Stimulated activated CD8-positive, alpha-beta memory T cell treated with anti-CD3 and anti-CD28 coated beads, Interleukin-12 subunit alpha, Interleukin-12 subunit beta, amount 100 ng/mL, for 24 hours (primary cell): ENCODE measurements around the gene MYL5.
"Not testable (repeated sequence)": the region's sequence is repeated elsewhere in the genome, so short reads cannot be mapped to it uniquely, and the experiment has no call there.

Source experiments
- DNase-seq: peaks from one replicate; pipeline ENCODE4 v3.0.0-alpha.2; 2020; ENCODE audit errors: extremely low read depth

The MYL5 gene

DNA sequence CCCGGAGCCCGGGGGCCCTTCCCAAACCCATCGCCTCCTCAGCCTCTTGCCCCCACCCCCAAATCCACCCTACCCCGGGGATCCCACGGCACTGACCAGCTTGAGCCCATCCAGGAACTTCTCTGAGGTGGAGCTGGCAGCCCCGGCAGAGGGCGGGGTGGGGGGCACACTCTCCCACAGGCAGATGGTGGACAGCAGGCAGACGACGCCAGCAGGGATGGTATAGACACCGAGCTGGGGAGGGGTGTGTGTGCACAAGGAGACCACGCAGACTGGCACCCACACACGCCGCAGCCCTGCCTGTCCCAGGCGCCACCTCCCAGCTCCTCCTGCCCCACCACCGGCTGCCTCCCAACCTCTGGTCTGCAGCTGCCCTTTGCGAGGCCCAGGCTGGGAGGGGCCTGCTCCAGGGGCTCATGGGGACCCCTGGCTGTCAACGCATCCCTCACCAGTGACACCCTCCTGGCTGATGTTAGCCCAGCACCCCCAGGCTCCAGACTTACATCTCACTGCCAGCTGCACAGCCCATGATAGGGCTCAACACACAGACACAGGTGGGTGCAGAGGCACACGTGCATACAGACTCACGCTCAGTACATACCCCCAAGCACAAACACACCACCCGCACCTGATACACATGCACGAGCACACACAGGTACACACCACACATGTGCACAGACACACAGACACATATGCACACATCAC lies 10.4 kb downstream of the MYL5 start:
- DNase-seq: no peak

DNA sequence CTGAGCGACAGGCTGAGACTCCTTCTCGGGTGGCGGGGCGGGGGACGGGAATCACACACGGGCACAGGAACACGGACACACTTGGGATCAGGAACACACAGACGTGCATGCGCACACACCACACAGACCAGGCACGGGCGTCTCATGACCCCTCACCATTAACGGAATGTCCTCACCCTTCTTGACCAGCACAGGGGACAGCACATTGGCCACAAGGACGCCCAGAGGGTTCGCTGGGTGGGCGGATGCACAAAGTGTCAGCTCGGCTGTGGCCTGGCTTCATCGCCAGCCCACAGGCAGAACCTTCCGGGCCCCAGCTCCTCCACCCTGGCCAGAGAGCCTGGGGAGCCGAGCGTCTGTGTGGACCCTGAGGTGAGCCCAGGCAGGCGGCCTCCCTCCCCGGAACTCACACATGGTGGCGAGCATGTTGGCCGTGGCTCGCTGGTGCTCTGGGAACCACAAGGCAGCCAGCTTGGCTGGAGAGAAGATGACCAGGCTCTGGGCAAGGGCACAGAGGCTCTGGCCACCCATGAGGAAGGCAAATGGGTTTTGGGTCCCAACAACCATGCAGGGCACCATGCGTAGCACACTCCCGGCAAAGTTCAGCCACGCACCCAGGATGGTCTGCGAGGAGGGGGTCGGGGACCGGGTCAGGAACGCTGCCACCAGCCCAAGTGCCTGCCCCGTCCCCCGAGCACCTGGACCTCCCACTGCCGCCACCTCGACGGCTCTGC lies 11.5 kb downstream of the MYL5 start:
- no peak for DNase-seq

DNA sequence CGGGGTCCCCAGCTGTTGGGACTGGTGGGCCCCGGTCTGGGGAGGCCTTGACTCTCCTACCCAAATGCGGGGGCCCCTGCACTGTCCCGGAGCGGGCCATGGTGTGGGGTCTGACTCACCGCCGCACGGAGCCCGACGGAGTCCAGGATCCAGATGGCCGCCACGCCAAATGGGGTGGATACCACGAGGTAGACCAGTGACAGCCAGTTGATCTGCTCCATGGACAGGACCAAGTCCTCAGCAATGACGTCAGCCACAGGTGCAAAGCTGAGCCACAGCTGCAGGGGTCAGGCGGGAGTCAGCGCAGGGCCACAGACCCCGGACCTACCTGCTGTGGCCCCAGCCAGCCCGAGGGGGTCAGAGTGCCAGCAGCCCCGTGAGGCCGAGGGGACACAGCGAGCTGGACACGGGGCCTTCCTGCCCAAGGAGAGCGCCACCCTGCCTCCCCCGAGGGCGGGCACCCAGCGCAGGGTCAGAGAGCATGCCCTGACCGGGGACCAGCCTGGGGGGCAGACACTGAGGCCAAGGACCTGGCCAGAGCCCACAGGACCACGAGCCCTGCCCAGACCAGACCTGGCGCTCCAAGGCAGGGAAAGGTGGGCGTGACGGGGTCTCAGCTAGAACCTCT lies 12.2 kb downstream of the MYL5 start:
- no peak for DNase-seq

DNA sequence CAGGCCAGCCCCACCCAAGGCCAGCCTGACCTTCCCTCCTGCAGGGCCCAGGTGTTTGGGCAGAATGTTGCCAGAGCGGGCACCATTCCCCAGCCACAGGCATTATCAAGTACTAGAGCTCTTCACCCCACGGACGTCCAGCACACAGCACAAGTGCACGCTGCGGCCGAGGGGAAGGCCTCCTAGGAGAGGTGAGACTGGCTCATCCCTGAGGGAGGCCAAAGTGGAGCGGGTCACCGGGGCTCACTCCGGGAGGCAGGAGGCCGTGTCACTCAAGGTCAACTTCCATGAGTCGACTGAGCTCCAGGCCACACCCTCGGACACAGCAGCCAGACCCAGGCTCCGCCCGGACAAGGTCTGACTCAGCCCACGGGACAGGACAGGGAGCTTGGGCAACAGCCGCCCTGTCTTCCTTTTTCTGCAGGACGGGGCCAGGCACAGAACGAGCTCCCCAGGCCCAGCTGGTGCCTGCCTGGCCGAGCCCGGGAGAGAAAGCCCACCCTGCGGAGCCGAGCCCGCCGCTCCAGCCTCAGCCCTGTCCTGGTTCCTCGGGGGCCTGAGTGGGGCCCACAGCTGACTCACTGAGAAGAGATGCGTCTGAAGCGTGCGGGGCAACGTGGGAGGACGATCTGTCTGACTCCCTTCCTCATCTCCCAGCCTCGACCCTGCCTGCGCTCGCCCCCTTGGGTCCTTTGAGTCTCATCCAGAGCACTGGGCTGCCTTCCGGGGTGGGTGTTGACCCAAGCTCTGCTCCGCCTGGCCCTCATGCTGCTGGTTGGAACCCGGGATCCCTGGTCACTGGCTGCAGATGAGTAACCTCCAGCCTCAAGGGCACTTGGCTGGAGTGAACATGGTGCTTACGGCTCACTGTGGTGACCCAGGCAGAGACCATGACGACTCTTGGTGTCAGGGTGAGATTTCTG lies 13.0 kb downstream of the MYL5 start:
- no peak for DNase-seq

DNA sequence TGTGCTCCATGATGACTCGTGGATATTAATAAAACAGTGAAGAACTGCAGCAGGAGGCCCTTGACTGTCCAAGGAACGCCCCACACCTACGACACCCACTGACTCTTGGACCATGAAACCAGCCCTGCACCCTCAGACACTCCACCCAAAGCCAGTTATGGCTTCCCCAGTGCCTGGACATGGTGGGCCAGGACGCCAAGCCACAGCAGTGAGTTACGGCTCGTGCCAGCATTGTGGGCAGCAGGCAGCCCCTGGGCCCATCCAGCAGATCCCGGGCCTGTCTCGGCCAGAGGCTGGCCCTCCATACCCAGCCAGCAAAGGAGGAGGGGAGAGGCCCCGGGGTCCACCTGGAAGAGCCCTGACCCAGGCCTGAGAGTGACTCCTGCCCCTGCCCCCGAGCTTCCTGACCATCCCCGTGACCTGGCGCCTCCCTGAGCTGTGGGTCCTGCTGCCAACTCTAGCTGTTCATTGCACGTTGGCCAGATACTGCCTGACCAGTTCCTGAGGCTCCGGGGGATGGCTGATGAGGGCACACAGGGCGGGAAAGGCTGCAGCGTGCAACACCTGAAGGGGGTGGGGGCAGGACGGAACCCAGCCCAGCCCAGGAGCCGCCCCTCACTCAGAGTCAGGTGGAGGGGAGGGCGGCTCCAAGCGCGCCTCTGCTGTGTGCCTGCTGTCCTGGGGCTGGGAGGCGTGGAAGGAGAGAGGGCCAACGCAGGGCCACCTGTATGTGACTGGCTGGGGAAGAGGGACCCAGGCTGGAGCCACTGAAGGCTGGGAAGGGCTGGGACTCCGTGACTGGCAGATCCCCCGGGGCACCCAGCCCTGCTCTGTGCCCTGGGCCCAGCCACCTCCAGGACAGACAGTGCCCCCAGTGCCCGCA lies 13.9 kb downstream of the MYL5 start:
- DNase-seq: no peak

DNA sequence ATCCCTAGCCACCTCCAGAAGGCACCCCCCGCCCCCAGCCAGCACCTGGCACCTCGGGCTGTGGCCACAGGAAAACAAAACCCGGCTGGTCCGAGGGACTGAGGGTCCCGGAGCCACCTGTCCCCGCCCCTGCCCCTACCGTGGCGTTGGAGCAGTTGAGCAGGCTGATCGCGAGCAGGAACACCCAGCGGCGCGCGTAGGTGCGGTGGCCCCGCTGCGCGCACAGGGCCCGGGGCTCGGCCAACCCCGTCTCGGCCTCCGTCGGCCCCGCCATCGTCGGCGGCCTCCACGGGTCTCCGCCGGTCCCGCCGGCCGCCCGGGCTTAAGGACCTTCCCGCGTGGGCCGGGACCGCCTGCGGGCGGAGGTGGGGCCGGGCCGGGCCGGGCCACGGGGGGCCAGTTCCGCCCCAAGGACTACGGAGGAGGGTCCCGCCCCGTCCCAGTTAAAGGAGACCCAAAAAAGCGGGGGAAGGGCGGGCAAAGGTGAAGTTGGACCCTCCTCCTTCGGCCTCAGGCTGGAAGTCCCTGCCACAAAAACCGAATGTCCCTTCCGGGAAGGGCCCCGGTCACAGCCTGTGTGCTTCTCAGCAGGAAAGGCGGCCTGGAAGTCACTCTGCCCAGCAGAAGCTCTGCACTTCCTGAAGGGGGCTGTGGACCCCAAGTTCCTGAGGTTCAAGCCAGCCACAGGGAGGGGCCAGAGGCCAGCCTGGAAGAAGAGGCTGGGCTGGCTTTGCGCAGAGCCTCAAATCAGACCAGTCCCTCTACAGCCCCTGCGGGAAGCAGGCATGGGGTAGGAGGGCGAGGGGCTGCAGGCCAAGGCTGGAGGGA lies 14.7 kb downstream of the MYL5 start, which contains the start of gene SLC49A3:
SLC49A3 (minus strand) TSS at position 298 of the 828 bp plus-strand sequence; CDS start at position 274, 24 bp downstream.
- no peak for DNase-seq

DNA sequence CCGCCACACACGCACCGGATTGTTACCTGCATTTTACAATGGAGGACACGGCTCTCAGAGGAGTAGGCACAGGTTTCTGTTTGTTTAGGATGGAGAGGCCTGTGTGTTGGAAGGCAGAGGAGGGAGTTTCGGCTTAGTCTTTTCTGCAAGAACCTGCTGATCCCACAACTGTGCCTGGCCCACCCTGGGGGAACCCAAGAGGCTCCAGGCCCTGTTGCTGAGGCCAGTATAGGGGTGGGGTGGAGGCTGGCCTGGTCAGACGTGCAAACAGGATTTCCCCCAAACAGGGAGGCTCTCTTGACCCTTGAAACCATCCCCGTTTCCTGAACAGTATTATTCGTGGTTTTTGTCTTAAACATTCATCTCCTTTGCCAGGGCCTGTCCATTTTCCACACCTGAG lies 15.4 kb downstream of the MYL5 start:
- no peak for DNase-seq

DNA sequence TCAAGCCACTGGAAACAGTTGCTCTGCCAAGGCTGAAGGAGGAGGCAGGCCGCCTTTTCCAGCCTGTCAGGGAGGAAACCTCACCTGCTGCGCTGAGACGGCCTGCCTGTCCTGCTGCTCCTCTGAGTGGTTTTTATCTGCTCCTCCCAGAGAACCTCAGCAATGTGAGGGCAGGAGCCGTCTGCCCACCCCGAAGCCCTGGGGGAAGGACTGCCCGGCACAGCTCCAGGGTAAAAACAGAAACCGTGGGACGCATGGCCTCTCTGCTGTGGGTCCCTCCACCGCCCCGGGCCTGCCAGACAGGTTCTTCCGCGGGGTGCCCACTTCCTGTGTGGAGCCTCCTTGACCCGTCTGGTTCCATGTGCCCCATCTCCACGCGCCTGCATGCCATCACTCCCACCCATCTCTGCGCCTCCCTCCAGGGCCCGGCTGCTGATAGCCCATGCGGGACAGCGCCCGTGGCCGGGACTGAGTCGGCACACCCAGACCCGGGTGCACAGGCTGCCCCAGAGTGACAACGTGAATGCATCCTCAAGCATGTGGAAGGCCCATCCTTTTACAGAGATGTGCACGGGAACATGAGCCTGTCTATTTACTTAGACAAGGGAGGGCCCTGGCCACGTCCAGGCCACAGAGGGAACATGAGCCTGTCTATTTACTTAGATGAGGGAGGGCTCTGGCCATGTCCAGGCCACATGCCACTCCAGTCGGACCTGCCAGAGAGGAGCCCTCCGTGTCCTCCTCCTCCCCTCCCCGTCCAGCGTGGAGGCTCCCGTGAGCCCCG lies 18.6 kb downstream of the MYL5 start:
- no peak for DNase-seq

DNA sequence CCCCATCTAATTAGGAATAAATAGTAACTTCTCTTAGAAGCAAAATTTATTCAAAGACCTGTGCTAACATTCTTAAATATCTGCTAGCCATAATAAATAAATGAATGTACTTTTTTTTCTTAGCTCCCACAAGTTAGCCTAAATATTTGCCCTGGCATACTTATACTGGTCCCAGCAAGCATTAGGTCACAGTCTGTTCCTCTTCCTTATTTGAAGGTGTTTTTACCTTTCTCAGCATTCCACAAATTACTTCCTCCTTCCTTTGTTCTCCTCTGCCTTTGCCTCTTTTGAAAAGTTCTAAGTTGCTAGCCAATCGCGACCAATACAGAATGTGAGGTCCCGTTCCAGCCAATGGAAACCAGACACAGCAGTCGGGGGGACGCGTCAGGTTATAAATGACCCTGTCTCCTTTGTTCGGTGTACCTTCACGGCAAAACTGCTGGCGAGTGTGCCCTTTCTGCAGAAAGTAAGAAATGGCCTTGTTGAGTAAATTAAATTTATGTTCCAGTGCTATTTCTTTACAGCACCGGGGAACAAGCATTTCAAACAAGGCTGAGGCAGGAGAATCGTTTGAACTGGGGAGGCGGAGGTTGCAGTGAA lies 20.1 kb downstream of the MYL5 start:
- DNase-seq: not testable (repeated sequence)

DNA sequence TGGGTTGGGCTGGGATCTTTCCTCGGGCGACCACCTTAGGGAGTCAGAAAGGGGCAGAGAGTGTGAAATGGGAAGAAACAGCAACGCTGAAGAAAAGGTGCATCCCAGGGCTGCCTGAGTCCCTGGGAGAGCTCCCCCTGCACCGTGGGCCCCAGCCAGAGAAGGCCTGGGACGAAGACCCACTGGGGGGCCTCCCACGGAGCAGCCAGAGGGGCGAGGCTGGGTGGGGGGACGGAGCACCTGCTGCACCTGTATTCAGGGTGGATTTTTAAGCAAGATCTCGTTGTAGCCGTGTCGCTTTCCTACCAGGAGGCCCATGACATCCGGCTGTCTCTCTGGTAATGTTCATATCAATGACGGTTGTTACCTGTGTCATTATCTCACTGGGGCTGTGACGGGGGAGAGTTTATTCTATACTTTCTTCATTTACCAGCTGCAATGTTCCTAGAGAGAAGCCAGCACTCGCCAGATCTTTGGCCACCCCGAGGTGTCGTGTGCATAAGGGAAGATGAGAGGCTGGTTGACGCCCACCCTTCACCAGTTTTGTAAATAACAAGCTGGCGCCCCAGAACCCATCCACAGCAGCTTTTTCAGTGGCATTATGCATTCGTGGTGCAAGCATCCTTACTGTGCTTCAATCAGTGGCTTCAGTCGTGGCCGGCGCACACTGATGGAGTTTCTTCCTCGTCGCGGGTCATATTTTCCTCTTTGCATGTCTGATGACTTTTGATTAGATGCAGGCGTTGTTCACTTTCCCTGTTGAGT lies 25.7 kb downstream of the MYL5 start:
- no peak for DNase-seq

DNA sequence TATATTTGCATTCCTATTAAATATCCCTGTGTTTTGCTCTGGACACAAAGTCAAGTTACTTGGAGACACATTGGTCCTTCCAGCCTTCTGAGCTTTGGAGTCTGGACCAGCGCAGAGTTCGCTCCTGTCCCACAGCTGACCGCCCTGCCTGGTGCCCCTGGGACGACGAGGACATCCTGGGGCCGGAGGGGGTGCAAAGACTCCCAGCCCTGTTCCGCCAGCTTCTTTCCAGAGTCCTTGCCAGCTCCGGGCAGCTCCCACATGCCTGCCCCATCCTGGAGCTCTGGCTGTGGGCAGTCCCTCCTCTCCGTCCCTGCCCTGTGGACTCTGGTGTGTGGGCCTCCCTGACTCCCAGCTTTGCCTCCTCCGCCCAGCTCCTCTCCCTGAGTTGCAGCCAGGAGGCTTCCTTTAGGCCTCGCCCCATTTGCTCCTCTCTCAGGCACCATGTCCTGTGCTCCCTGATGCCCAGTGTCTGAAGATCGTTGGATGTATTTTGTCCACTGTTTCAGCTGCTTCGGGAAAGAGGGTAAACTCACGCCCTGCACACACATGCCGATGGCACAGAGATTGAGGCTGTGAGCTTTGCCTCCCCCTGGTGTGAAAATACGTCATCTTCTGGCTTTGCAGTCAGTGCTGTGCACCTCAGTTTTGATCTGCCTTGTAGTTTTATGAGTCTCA lies 26.4 kb downstream of the MYL5 start:
- no peak for DNase-seq

DNA sequence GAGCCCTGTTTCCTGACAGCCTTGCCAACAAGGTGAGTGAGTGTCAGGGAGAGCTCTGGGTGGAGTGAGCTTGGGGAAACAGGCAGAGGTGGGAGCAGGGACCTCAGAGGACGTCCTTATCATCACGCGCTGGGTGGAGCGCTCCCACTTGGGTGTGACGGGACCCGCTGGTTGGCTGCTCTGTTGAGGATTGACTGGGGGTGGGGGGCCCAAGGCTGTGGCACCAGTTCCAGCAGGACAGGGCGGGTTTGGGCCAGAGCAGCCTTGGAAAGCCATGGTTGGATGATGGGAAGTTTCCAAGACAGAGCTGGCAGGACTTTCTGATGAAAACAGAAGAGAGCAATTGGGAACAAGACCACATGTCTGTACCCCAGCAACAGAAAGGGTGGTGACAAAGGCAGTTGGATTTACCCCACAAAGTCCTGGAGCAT lies 28.3 kb downstream of the MYL5 start:
- DNase-seq: no peak

DNA sequence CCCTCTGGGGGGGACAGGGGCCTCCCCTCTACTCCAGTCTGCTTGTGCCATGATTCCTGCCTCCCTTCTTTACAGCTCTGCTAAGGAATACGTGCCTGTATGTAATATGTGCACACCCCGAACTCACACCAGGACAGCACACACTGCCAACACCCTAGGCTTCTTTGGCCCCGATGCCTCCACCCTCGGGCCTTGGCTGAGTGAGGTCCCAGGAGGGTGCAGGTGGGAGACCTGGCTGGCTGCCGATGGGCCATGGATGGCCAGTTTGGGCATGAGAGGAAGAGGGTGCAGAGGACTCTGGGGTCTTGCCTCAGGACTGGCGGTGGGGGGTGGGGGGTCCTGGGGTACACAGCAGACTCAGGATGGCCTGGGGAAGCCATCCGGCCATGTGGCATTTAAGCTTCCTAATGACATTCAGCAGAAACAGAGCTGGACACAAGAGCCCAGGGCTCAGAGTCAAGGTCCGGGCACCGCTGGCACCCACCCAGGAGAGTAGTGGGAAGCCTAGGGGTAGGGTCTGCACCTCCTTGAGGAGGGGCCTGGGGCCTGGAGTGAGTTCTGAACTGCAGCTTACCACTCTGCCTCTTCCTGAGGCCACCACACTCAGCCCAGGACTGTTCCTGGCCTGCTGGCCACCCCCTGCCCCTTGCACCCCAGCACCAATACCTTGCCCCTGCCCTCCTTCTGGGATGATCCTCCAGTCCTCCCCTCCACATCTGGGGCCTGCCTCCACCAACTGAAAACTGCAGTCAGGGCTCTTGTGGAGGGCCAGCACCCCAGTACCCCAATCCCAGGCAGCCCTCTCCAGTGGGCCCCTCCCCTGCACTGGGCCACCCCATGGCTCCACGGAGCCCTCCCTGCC lies 29.2 kb downstream of the MYL5 start:
- no peak for DNase-seq

DNA sequence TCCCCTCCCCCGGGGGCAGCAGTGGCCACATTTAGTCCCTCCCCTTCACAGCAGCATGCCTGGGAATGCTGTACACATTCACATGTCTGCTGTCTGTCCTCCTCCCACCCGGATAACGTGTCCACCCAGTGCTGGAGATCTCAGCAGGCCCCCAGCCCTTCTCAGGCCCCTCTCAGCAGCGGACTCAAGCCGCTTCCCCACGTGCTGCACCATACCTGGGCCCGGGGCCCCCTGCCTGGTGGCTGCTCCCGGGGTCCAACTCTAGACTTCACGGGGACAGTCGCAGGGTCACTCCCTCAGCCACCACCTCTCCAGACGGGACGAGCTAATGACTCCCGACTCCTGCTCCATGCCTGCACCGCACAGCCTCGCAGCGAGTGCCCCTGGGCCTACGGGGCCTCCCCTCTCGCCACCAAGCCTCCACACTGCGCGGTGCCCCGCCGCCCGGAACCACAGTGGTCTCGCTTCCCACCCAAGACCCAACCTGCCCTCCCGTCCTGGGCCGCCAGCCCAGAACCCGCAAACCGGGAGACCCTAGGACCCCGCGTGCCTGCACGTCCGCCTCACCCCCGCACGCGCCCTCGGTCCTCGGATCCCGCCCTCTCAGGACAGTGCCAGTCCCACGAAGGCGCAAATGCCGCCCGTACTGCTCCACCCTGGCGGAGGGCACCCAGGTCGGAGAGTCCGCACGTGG lies 30.0 kb downstream of the MYL5 start:
- DNase-seq: no peak

DNA sequence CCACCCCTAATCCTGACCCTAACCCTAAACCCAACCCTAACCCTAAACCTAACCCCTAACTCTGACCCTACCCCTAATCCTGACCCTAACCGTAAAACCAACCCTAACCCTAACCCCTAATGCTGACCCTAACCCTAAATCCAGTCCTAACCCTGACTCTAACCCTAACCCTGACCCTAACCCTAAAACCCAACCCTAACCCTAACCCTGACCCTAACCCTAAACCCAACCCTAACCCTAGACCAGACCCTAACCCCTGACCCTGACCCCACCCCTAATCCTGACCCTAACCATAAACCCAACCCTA lies 30.6 kb downstream of the MYL5 start:
- no peak for DNase-seq
